SK-N-SH (cell line): Measurements from ENCODE around the gene SLC34A1. TPM values are rescaled to one million over a fixed set of nuclear protein-coding genes. Genes with fewer than 3 reads are reported as not detected.

Source experiments
- CTCF ChIA-PET: fragments of 300-600, 350-600 bp; formaldehyde crosslinking; extraction: SDS; loops from one replicate; lab custom pipeline; 2021; lab: Yijun Ruan, JAX
- POLR2A ChIA-PET: fragments of 350-600 bp; sonication (Branson Sonifier 250); formaldehyde crosslinking; extraction: SDS; loops from one replicate; lab custom pipeline; 2020; ENCODE audit warnings: antibody characterized with exemption, inconsistent platforms; lab: Yijun Ruan, JAX
- DNase-seq: peaks from one replicate; pipeline ENCODE4 v3.0.0; 2012
- H2AFZ ChIP-seq: fragments of 200-600 bp; sonication (generic); 2 replicates; pipeline ENCODE4 v1.8.1; 2016; ENCODE audit warnings: antibody characterized with exemption, mild to moderate bottlenecking, low read depth
- H3F3A ChIP-seq: fragments of 200-600 bp; sonication (generic); replicated peaks from 2 replicates; pipeline ENCODE3; 2016; ENCODE audit warnings: antibody characterized with exemption, mild to moderate bottlenecking; ENCODE audit not compliant: insufficient read depth
- H3K27ac ChIP-seq, 2 experiments: fragments of 200-500 bp in 1 of 2; fragments of 200-600 bp in 1 of 2; sonication (Bioruptor generic) in 1 of 2; sonication (generic), shearing (Covaris generic) in 1 of 2; 2 replicates each; pipeline versions ENCODE4 v1.5.1 to v1.6.1; 2014 to 2016; ENCODE audit warnings: low read depth in 2 of 2, inconsistent platforms in 1 of 2, low read length in 1 of 2, mild to moderate bottlenecking in 1 of 2, mixed read lengths in 1 of 2
- H3K27me3 ChIP-seq: fragments of 200-600 bp; sonication (generic), shearing (Covaris generic); 2 replicates; pipeline ENCODE4 v1.6.1; 2016; ENCODE audit warnings: mixed run types; ENCODE audit not compliant: insufficient read depth
- H3K36me3 ChIP-seq, 2 experiments: fragments of 200-500 bp in 1 of 2; fragments of 200-600 bp in 1 of 2; sonication (Bioruptor generic) in 1 of 2; sonication (generic) in 1 of 2; replicated peaks in 1 of 2; 2 replicates each; pipeline versions ENCODE3 to v1.5.1; 2014 to 2016; ENCODE audit warnings: low read length in 1 of 2, mild to moderate bottlenecking in 1 of 2; ENCODE audit not compliant: insufficient read depth in 2 of 2, control insufficient read depth in 1 of 2
- H3K4me1 ChIP-seq, 2 experiments: fragments of 200-500 bp in 1 of 2; fragments of 200-600 bp in 1 of 2; sonication (Bioruptor generic) in 1 of 2; sonication (generic), shearing (Covaris generic) in 1 of 2; 2 replicates each; pipeline versions ENCODE4 v1.5.1 to v1.6.1; 2014 to 2016; ENCODE audit warnings: low read depth in 1 of 2, low read length in 1 of 2, mixed run types in 1 of 2; ENCODE audit not compliant: insufficient read depth in 2 of 2, control insufficient read depth in 1 of 2
- H3K4me2 ChIP-seq: fragments of 200-600 bp; sonication (generic), shearing (Covaris generic); 2 replicates; pipeline ENCODE4 v1.6.1; 2017; ENCODE audit warnings: mixed run types
- H3K4me3 ChIP-seq, 2 experiments: fragments of 200-500 bp in 1 of 2; fragments of 200-600 bp in 1 of 2; sonication (Bioruptor generic) in 1 of 2; sonication (generic), shearing (Covaris generic) in 1 of 2; 2 replicates each; pipeline versions ENCODE4 v1.5.1 to v1.8.1; 2014 to 2016; ENCODE audit warnings: low read depth in 2 of 2, inconsistent platforms in 1 of 2, low read length in 1 of 2, mild to moderate bottlenecking in 1 of 2, mixed read lengths in 1 of 2, moderate library complexity in 1 of 2
- H3K79me2 ChIP-seq: fragments of 200-600 bp; sonication (generic); 2 replicates; pipeline ENCODE4 v1.8.1; 2017; ENCODE audit warnings: mild to moderate bottlenecking; ENCODE audit not compliant: insufficient read depth
- H3K9ac ChIP-seq: fragments of 200-600 bp; sonication (generic); 2 replicates; pipeline ENCODE4 v1.6.1; 2017; ENCODE audit warnings: mixed run types
- H3K9me2 ChIP-seq: fragments of 200-600 bp; sonication (generic); 2 replicates; pipeline ENCODE4 v1.6.1; 2017; ENCODE audit warnings: mixed run types
- H3K9me3 ChIP-seq: fragments of 200-600 bp; sonication (generic); 2 replicates; pipeline ENCODE4 v1.6.1; 2017; ENCODE audit warnings: mixed run types, mild to moderate bottlenecking, moderate library complexity
- H4K20me1 ChIP-seq: fragments of 200-600 bp; sonication (generic); 2 replicates; pipeline ENCODE4 v1.6.1; 2017; ENCODE audit warnings: mild to moderate bottlenecking, mixed run types; ENCODE audit not compliant: insufficient read depth
- ELF1 ChIP-seq: IDR thresholded peaks from 2 replicates; pipeline ENCODE4 v1.4.0; 2012
- EZH2phosphoT487 ChIP-seq: fragments of 200-600 bp; sonication (generic); IDR thresholded peaks from 2 replicates; pipeline ENCODE4 v1.6.1; 2017; ENCODE audit warnings: low read depth, mixed run types, mild to moderate bottlenecking, antibody characterized with exemption, moderate library complexity, borderline replicate concordance
- FOXM1 ChIP-seq: IDR thresholded peaks from 2 replicates; pipeline ENCODE4 v1.4.0; 2012; ENCODE audit warnings: low read depth, mild to moderate bottlenecking
- GABPA ChIP-seq: IDR thresholded peaks from 2 replicates; pipeline ENCODE4 v1.4.0; 2012; ENCODE audit warnings: low read depth, mild to moderate bottlenecking
- MEF2A ChIP-seq: IDR thresholded peaks from 2 replicates; pipeline ENCODE4 v1.4.0; 2012; ENCODE audit warnings: low read depth, borderline replicate concordance
- MXI1 ChIP-seq: IDR thresholded peaks from 2 replicates; pipeline ENCODE4 v1.6.1; 2012; ENCODE audit warnings: mild to moderate bottlenecking, low read depth, low read length, improper control_type of control experiment
- POLR2AphosphoS5 ChIP-seq: IDR thresholded peaks from 2 replicates; pipeline ENCODE4 v1.6.1; 2012; ENCODE audit warnings: low read depth, low read length
- RXRA ChIP-seq: IDR thresholded peaks from 2 replicates; pipeline ENCODE4 v1.4.0; 2012; ENCODE audit warnings: low read depth, mild to moderate bottlenecking, borderline replicate concordance
- TAF1 ChIP-seq: IDR thresholded peaks from 2 replicates; pipeline ENCODE4 v1.6.1; 2012; ENCODE audit warnings: low read depth, mild to moderate bottlenecking, low read length, moderate library complexity, borderline replicate concordance
- TCF12 ChIP-seq: IDR thresholded peaks from 2 replicates; pipeline ENCODE4 v1.4.0; 2012
- YY1 ChIP-seq: IDR thresholded peaks from 2 replicates; pipeline ENCODE4 v1.4.0; 2012; ENCODE audit warnings: low read depth, mild to moderate bottlenecking
- WGBS: methylation state at CpG from one replicate; pipeline ENCODE4 v1.1.6; 2017; ENCODE audit warnings: low lambda C conversion rate; 5-methylcytosine and 5-hydroxymethylcytosine counted together
- polyA plus RNA-seq, 3 experiments: library from polyadenylated mRNA; depleted of rRNA; stranded (reverse); fragments of >200 nt; gene quantifications; 2 replicates each; pipeline ENCODE4 v1.2.3, GENCODE V29; 2012
- TF ChIP-seq, protein P1 (sequence below): IDR thresholded peaks from 2 replicates; pipeline ENCODE4 v1.4.0; 2012; ENCODE audit warnings: low read depth
- TF ChIP-seq, protein P2 (sequence below): fragments of 150-350 bp; IDR thresholded peaks from 2 replicates; pipeline ENCODE4 v1.6.1; 2017; ENCODE audit warnings: antibody characterized with exemption, low read length, low read depth, borderline replicate concordance
- TF ChIP-seq, protein P3 (sequence below): IDR thresholded peaks from 2 replicates; pipeline ENCODE4 v1.4.0; 2012; ENCODE audit warnings: low read depth, borderline replicate concordance
- TF ChIP-seq, protein P4 (sequence below): fragments of 150-350 bp; IDR thresholded peaks from 2 replicates; pipeline ENCODE4 v1.6.1; 2016; ENCODE audit warnings: mild to moderate bottlenecking, low read depth, low read length

SLC34A1 gene
- polyA plus RNA-seq, 1 of the 3 experiments (the other 2 are of a cell fraction), result 0.03 TPM

DNA sequence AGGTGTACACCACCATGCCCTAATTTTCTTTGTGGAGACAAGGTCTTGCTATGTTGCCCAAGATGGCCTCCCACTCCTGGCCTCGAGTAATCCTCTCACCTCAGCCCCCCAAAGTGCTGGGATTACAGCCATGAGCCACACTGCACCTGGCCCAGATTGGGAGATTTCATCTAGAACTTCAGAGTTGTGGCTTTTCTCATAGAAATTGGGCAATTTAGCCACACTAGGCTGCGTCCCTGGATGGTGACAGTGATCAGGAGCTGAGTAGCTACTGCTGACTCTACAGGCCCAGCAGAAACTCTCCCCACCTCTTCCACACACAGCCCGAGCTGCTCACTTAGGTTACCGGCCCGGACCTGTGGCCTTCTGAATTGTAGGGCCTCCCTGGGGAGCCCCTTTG lies 8.5 kb downstream of the SLC34A1 start:
- Histone ChIP-seq H3K27me3 (no peaks in the 10 kb centered on the region), H3K9ac (no peak overlapping the region), H3K4me1 (peaks cover 0 to 3% of the 10 kb centered on the region in 2 experiments; a peak in 1 of 4 replicates), H3K79me2 (no peaks in the 10 kb centered on the region), H3K9me2 (no peaks in the 10 kb centered on the region), H3K36me3 (no peaks in the 10 kb centered on the region), H4K20me1 (no peaks in the 10 kb centered on the region), H3K27ac (no peak overlapping the region), H3K9me3 (no peaks in the 10 kb centered on the region), H3F3A (peaks cover 5% of the 10 kb centered on the region), H3K4me2 (no peak overlapping the region), H2AFZ (no peak overlapping the region), H3K4me3 (no peak overlapping the region)
- no peak for DNase-seq
- WGBS, result 70% methylated on average over 5 of the region's 5 CpGs
- ChIA-PET CTCF (interaction anchor here (0.6 to 14.2 kb wide), 8 partner anchors 10 to 335 kb away, joined by 3 to 318 read pairs (median 4); partner anchors contain the start of genes F12 and PRR7), POLR2A (no interaction called here)
- TF ChIP-seq, protein P1, sequence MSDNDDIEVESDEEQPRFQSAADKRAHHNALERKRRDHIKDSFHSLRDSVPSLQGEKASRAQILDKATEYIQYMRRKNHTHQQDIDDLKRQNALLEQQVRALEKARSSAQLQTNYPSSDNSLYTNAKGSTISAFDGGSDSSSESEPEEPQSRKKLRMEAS, result no peak
- TF ChIP-seq YY1, result no peak
- TF ChIP-seq EZH2phosphoT487, result no peak

DNA sequence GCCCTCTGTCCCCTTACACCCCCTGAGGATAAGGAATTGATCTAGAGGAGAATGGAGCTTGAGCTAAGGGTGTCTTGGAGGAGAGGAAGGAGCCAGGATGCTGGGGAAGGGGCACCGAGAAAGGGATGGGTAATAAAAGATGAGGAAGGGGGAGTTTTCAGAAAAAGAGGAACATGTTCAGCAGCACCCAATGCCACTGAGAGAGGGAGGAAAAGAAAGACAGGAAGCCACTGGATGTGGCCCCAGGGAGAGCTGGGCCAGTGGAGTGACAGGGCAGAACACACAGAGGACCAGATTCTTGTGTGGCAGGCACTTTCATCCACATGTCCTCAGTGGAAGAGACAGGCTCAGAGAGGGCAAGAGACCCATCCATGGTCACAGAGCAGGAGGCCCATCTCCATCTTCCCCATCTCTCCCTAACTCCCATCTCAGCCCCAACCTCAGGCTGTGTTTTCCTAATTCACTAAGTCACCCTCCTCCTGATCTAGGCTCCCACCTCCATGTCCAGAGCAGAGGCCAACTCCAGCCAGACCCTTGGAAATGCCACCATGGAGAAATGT lies 9.1 kb downstream of the SLC34A1 start:
- 63% methylated on average over 1 of the region's 1 CpG for WGBS
- H3F3A ChIP-seq, result peaks cover 5% of the 10 kb centered on the region
- CTCF ChIA-PET, result interaction anchor here (0.6 to 14.2 kb wide), 8 partner anchors 11 to 336 kb away, joined by 3 to 318 read pairs (median 4); partner anchors contain the start of genes F12 and PRR7

DNA sequence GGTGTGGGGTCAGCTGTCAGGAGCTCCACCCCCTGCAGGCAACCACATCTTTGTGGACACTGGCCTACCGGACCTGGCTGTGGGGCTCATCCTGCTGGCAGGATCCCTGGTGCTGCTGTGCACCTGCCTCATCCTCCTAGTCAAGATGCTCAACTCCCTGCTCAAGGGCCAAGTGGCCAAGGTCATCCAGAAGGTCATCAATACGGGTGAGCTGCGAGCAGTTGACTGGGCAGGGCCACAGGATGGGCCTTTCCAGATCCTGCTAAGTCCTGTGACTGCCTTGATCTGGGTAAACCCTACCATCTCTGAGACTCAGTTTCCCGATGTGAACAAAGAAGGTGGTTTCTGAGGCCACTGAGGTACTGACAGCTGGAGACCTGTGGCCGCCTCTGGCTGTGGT lies 9.8 kb downstream of the SLC34A1 start:
- no peak overlapping the region for H2AFZ ChIP-seq
- no peak overlapping the region for H3K9ac ChIP-seq
- H3K9me2 ChIP-seq, result no peaks in the 10 kb centered on the region
- no peak overlapping the region for H3K4me3 ChIP-seq
- no peak overlapping the region for H3K27ac ChIP-seq
- H4K20me1 ChIP-seq, result no peaks in the 10 kb centered on the region
- H3F3A ChIP-seq, result peaks cover 5% of the 10 kb centered on the region
- ChIA-PET POLR2A (no interaction called here), CTCF (interaction anchor here (1.4 to 14.2 kb wide), 6 partner anchors 10 to 280 kb away, joined by 3 to 318 read pairs (median 12); partner anchors contain the start of genes F12 and PRR7)
- no peaks in the 10 kb centered on the region for H3K9me3 ChIP-seq
- H3K36me3 ChIP-seq, result no peaks in the 10 kb centered on the region
- H3K4me1 ChIP-seq, result peaks cover 0 to 3% of the 10 kb centered on the region in 2 experiments; a peak in 1 of 4 replicates
- no peaks in the 10 kb centered on the region for H3K79me2 ChIP-seq
- WGBS, result 54% methylated on average over 2 of the region's 5 CpGs
- no peaks in the 10 kb centered on the region for H3K27me3 ChIP-seq
- DNase-seq, result no peak
- H3K4me2 ChIP-seq, result no peak overlapping the region
- TF ChIP-seq TCF12, result no peak
- TF ChIP-seq, protein P2, sequence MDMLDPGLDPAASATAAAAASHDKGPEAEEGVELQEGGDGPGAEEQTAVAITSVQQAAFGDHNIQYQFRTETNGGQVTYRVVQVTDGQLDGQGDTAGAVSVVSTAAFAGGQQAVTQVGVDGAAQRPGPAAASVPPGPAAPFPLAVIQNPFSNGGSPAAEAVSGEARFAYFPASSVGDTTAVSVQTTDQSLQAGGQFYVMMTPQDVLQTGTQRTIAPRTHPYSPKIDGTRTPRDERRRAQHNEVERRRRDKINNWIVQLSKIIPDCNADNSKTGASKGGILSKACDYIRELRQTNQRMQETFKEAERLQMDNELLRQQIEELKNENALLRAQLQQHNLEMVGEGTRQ, result no peak
- no peak for TF ChIP-seq MEF2A
- no peak for TF ChIP-seq RXRA
- no peak for TF ChIP-seq EZH2phosphoT487
- no peak for TF ChIP-seq TAF1
- TF ChIP-seq, protein P3, sequence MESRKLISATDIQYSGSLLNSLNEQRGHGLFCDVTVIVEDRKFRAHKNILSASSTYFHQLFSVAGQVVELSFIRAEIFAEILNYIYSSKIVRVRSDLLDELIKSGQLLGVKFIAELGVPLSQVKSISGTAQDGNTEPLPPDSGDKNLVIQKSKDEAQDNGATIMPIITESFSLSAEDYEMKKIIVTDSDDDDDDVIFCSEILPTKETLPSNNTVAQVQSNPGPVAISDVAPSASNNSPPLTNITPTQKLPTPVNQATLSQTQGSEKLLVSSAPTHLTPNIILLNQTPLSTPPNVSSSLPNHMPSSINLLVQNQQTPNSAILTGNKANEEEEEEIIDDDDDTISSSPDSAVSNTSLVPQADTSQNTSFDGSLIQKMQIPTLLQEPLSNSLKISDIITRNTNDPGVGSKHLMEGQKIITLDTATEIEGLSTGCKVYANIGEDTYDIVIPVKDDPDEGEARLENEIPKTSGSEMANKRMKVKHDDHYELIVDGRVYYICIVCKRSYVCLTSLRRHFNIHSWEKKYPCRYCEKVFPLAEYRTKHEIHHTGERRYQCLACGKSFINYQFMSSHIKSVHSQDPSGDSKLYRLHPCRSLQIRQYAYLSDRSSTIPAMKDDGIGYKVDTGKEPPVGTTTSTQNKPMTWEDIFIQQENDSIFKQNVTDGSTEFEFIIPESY, result no peak
- TF ChIP-seq ELF1, result no peak

More for the DNA sequence above, 9.1 kb downstream of the SLC34A1 start:
- no peak for TF ChIP-seq FOXM1
- TF ChIP-seq, protein P4, sequence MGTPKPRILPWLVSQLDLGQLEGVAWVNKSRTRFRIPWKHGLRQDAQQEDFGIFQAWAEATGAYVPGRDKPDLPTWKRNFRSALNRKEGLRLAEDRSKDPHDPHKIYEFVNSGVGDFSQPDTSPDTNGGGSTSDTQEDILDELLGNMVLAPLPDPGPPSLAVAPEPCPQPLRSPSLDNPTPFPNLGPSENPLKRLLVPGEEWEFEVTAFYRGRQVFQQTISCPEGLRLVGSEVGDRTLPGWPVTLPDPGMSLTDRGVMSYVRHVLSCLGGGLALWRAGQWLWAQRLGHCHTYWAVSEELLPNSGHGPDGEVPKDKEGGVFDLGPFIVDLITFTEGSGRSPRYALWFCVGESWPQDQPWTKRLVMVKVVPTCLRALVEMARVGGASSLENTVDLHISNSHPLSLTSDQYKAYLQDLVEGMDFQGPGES, result no peak
- no peak for TF ChIP-seq MEF2A
- TF ChIP-seq ELF1, result no peak
- TF ChIP-seq YY1, result no peak
- no peak for TF ChIP-seq POLR2AphosphoS5
- no peak for TF ChIP-seq MXI1
- no peak for TF ChIP-seq GABPA
- Histone ChIP-seq H3K4me1 (peaks cover 0 to 3% of the 10 kb centered on the region in 2 experiments; a peak in 1 of 4 replicates), H3K27me3 (no peaks in the 10 kb centered on the region), H3K27ac (no peak overlapping the region), H3K9me2 (no peaks in the 10 kb centered on the region), H2AFZ (no peak overlapping the region), H3K79me2 (no peaks in the 10 kb centered on the region), H3K9ac (no peak overlapping the region), H3K36me3 (no peaks in the 10 kb centered on the region), H3K4me3 (no peak overlapping the region), H3K9me3 (no peaks in the 10 kb centered on the region), H3K4me2 (no peak overlapping the region), H4K20me1 (no peaks in the 10 kb centered on the region)
- POLR2A ChIA-PET, result no interaction called here
- no peak for DNase-seq
